Progenitor cell of endocrine pancreas (in vitro differentiated cells): Measurements from ENCODE around the gene FADS6. TPM values are rescaled to one million over a fixed set of nuclear protein-coding genes. Genes with fewer than 3 reads are reported as not detected.

Experiments
- DNase-seq: peaks from one replicate; pipeline ENCODE4 v3.0.0; 2021; ENCODE audit warnings: low spot score; ENCODE audit not compliant: unreplicated experiment
- H3K27ac Mint-ChIP-seq: 2 replicates; pipeline ENCODE4 v1.8.0; 2021; ENCODE audit warnings: mild to moderate bottlenecking, moderate library complexity, mixed read lengths
- H3K27me3 Mint-ChIP-seq: 2 replicates; pipeline ENCODE4 v1.8.0; 2021; ENCODE audit warnings: mixed read lengths
- H3K36me3 Mint-ChIP-seq: 2 replicates; pipeline ENCODE4 v1.8.0; 2022; ENCODE audit warnings: mixed read lengths; ENCODE audit not compliant: insufficient read depth
- H3K4me1 Mint-ChIP-seq: 2 replicates; pipeline ENCODE4 v1.8.0; 2021; ENCODE audit warnings: low read depth, mixed read lengths
- H3K4me3 Mint-ChIP-seq: 2 replicates; pipeline ENCODE4 v1.8.0; 2021; ENCODE audit warnings: low read depth, mild to moderate bottlenecking, moderate library complexity, mixed read lengths
- H3K9me3 Mint-ChIP-seq: 2 replicates; pipeline ENCODE4 v1.8.0; 2021; ENCODE audit warnings: low read depth, mixed read lengths
- CTCF ChIP-seq: fragments of 200-600 bp; sonication (generic); IDR thresholded peaks from one replicate; pipeline ENCODE4 v1.5.0; 2021; ENCODE audit warnings: antibody characterized with exemption, mild to moderate bottlenecking; ENCODE audit not compliant: unreplicated experiment
- total RNA-seq: library from RNA; stranded (reverse); gene quantifications from 2 replicates; pipeline ENCODE4 v1.2.1, GENCODE V29; 2021

Gene FADS6
- total RNA-seq, 1 donor from 2014 or later = 0.14 TPM

- Mint-ChIP-seq H3K4me3 (no peak overlapping the region), H3K36me3 (no peaks in the 10 kb centered on the region), H3K4me1 (peaks cover 2% of the 10 kb centered on the region), H3K9me3 (no peaks in the 10 kb centered on the region), H3K27ac (no peak overlapping the region), H3K27me3 (peaks cover 81% of the 10 kb centered on the region)
- DNase-seq = no peak
- no peak for TF ChIP-seq CTCF
These were observed 36.2 kb downstream of the FADS6 start for GRCh38 chr17:74857191-74857590.

- Mint-ChIP-seq H3K36me3 (no peaks in the 10 kb centered on the region), H3K27ac (no peak overlapping the region), H3K4me3 (no peak overlapping the region), H3K27me3 (peaks cover 82% of the 10 kb centered on the region), H3K9me3 (no peaks in the 10 kb centered on the region), H3K4me1 (peaks cover 2% of the 10 kb centered on the region)
- no peak for TF ChIP-seq CTCF
- DNase-seq = no peak
These were observed 37.3 kb downstream of the FADS6 start for GRCh38 chr17:74856112-74856511.

GRCh38 chr17:74855323-74855722 is 38.1 kb downstream of the FADS6 start:
- peaks cover 2% of the 10 kb centered on the region for H3K4me1 Mint-ChIP-seq
- no peak overlapping the region for H3K27ac Mint-ChIP-seq
- no peaks in the 10 kb centered on the region for H3K9me3 Mint-ChIP-seq
- H3K36me3 Mint-ChIP-seq = no peaks in the 10 kb centered on the region
- no peak for TF ChIP-seq CTCF
- no peak for DNase-seq
- no peak overlapping the region for H3K4me3 Mint-ChIP-seq
- H3K27me3 Mint-ChIP-seq = peaks cover 84% of the 10 kb centered on the region

- no peak for DNase-seq
- no peak for TF ChIP-seq CTCF
- Mint-ChIP-seq H3K4me3 (no peak overlapping the region), H3K27me3 (peaks cover 83% of the 10 kb centered on the region), H3K4me1 (peaks cover 2% of the 10 kb centered on the region), H3K27ac (no peak overlapping the region), H3K36me3 (no peaks in the 10 kb centered on the region), H3K9me3 (no peaks in the 10 kb centered on the region)
These were observed 38.6 kb downstream of the FADS6 start for GRCh38 chr17:74854792-74855191.

GRCh38 chr17:74853669-74854068 is 39.8 kb downstream of the FADS6 start:
- H3K4me1 Mint-ChIP-seq = no peaks in the 10 kb centered on the region
- peak overlapping the region; percentile 26 for H3K4me3 Mint-ChIP-seq

More at GRCh38 chr17:74853669-74854068, 39.8 kb downstream of the FADS6 start:
- Mint-ChIP-seq H3K27ac (no peak overlapping the region), H3K36me3 (no peaks in the 10 kb centered on the region), H3K9me3 (no peaks in the 10 kb centered on the region), H3K27me3 (peaks cover 88% of the 10 kb centered on the region)
- no peak for DNase-seq
- TF ChIP-seq CTCF = no peak
